Measurements from ENCODE around the gene TMEM14A.

GRCh38 chr6:52675372-52675771 lies 4.5 kb downstream of the TMEM14A start:
- TF ChIP-seq CTCF (IDR thresholded peaks at IDR 0.05) (no peak), POLR2A (IDR thresholded peaks at IDR 0.05) (no peak)

All from testis (tissue), 2 donors.